Measurements from ENCODE around the gene PAK3.

The PAK3 gene

GRCh38 chrX:111260451-111260850 lies 164.5 kb downstream of the PAK3 start:
- no peak for DNase-seq (ENCODE audit: low read depth in 2 of 3, low spot score in 2 of 3)

GRCh38 chrX:111262086-111262485 lies 166.1 kb downstream of the PAK3 start:
- no peak for DNase-seq (ENCODE audit: low read depth in 2 of 3, low spot score in 2 of 3)

GRCh38 chrX:111264385-111264784 lies 168.4 kb downstream of the PAK3 start:
- no peak for DNase-seq (ENCODE audit: low read depth in 2 of 3, low spot score in 2 of 3)

GRCh38 chrX:111265486-111265885 lies 169.5 kb downstream of the PAK3 start:
- DNase-seq (ENCODE audit: low read depth in 2 of 3, low spot score in 2 of 3) = no peak

GRCh38 chrX:111268506-111268905 lies 172.5 kb downstream of the PAK3 start:
- no peak for DNase-seq (ENCODE audit: low read depth in 2 of 3, low spot score in 2 of 3)

GRCh38 chrX:111270339-111270738 lies 174.3 kb downstream of the PAK3 start, which contains the start of gene CAPN6:
TSS of gene CAPN6 (minus strand) at chrX:111270483. CDS start at chrX:111263936, 6,547 bp downstream.
- no peak for DNase-seq (ENCODE audit: low read depth in 2 of 3, low spot score in 2 of 3)
